A549 treated with GW870086 at 1 μM for 4 hours (cell line): ENCODE data around the gene OR7A5. TPM values are rescaled to one million over a fixed set of nuclear protein-coding genes. Genes with fewer than 3 reads are reported as not detected.

Source experiments
- total RNA-seq: library from RNA; stranded (reverse); fragments of 200-300 nt; extraction: Qiagen RNA extraction; gene quantifications from 5 replicates; pipeline ENCODE4 v1.2.3, GENCODE V29; 2022; ENCODE audit warnings: low read depth

Gene OR7A5
- total RNA-seq: not detected in 5 replicates

GRCh38 chr19:14835011-14835410, at the start of gene OR7A5, which contains the start of gene OR7C1:
Gene OR7A5, minus strand, starts transcription at chr19:14835185. Its CDS starts 6,944 bp downstream, at chr19:14828241.
Gene OR7C1, minus strand, starts transcription at chr19:14835185. Its CDS starts 35,049 bp downstream, at chr19:14800136.

GRCh38 chr19:14848822-14849221, 13.8 kb upstream of the OR7A5 start, which contains the start of gene OR7A10:
Gene OR7A10, minus strand, starts transcription at chr19:14848922. Its CDS starts 7,045 bp downstream, at chr19:14841877.

GRCh38 chr19:14778110-14778845, 56.7 kb downstream of the OR7A5 start, which contains the start of gene ADGRE2:
Gene ADGRE2, minus strand, starts transcription at chr19:14778560. Its CDS starts 1,804 bp downstream, at chr19:14776756.

Other genes with a start within 250 kb of the OR7A5 start
- not detected in 5 replicates for gene ADGRE3, start 160.3 kb downstream of the OR7A5 start, total RNA-seq
- gene ZNF333, start 145.1 kb downstream of the OR7A5 start, total RNA-seq: 1.7 to 3.8 TPM (median 3.3 TPM) in 5 replicates
- 0.70 to 1.4 TPM (median 1.1 TPM) in 5 replicates for gene ADGRE2, start 56.6 kb downstream of the OR7A5 start, total RNA-seq
- not detected in 5 replicates for gene OR7C1, start within 50 bp of the OR7A5 start, total RNA-seq
- gene OR7A10, start 13.7 kb upstream of the OR7A5 start, total RNA-seq: not detected in 5 replicates
- gene OR7A17, start 50.9 kb upstream of the OR7A5 start, total RNA-seq: not detected in 5 replicates
- gene OR7C2, start 106.3 kb upstream of the OR7A5 start, total RNA-seq: not detected in 5 replicates
- not detected in 5 replicates for gene SLC1A6, start 144.7 kb upstream of the OR7A5 start, total RNA-seq
- not detected in 5 replicates for gene CASP14, start 214.3 kb upstream of the OR7A5 start, total RNA-seq
- not detected in 5 replicates for gene OR1I1, start 247.0 kb upstream of the OR7A5 start, total RNA-seq